A549 treated with RU486 at 1 μM for 4 hours (cell line): ENCODE measurements around the gene SFPQ. TPM values are rescaled to one million over a fixed set of nuclear protein-coding genes. Genes with fewer than 3 reads are reported as not detected.

Experiments
- total RNA-seq: library from RNA; stranded (reverse); fragments of 200-300 nt; extraction: Qiagen RNA extraction; gene quantifications from 5 replicates; pipeline ENCODE4 v1.2.3, GENCODE V29; 2022; ENCODE audit warnings: low read depth

The SFPQ gene
- total RNA-seq = 186 to 339 TPM (median 226 TPM) in 5 replicates

GRCh38 chr1:35192853-35193664 lies at the start of gene SFPQ:
Gene SFPQ (minus strand): TSS chr1:35193145. CDS start chr1:35193049, 96 bp downstream.

Other genes with a start within 250 kb of the SFPQ start
- 13.9 to 18.8 TPM (median 15.4 TPM) in 5 replicates for gene TMEM35B, start 207.8 kb downstream of the SFPQ start, total RNA-seq
- 1.5 to 5.6 TPM (median 5.0 TPM) in 5 replicates for gene ZMYM6, start 161.2 kb downstream of the SFPQ start, total RNA-seq
- gene ZMYM1, start 113.8 kb downstream of the SFPQ start, total RNA-seq = 2.6 to 8.3 TPM (median 5.8 TPM) in 5 replicates
- 6.9 to 12.9 TPM (median 11.3 TPM) in 5 replicates for gene ZMYM4, start 75.6 kb upstream of the SFPQ start, total RNA-seq